ENCODE measurements around the gene GGA3. TPM values are rescaled to one million over a fixed set of nuclear protein-coding genes. Genes with fewer than 3 reads are reported as not detected.

The GGA3 gene
- polyA plus RNA-seq, 2 of the 4 experiments (the other 2 are of a cell fraction): 35.8 to 43.6 TPM

GRCh38 chr17:75267411-75268232 is 6.2 kb upstream of the GGA3 start (continued):
- no peak for TF ChIP-seq PBX3 (IDR thresholded peaks at IDR 0.05)
- TF ChIP-seq KDM1A (IDR thresholded peaks at IDR 0.05; ENCODE audit: low read depth): no peak
- no peak for TF ChIP-seq ATOH8 (CRISPR knock-in tag; IDR thresholded peaks at IDR 0.05; ENCODE audit: low read depth)
- TF ChIP-seq HDAC2 (IDR thresholded peaks at IDR 0.05): no peak
- TF ChIP-seq RFX5 (IDR thresholded peaks at IDR 0.05): no peak
- TF ChIP-seq TFCP2L1 (CRISPR knock-in tag; IDR thresholded peaks at IDR 0.05): no peak
- no peak for TF ChIP-seq KDM5A (IDR thresholded peaks at IDR 0.05)
- TF ChIP-seq ELK1 (IDR thresholded peaks at IDR 0.05; ENCODE audit: low read depth, low read length): no peak
- TF ChIP-seq POLR2A (IDR thresholded peaks at IDR 0.05; ENCODE audit: low read length): peak; percentile 7; the same call in 1 of the 2 replicates
- no peak for TF ChIP-seq FOSL2 (IDR thresholded peaks at IDR 0.05)
- TF ChIP-seq FOSL2 (CRISPR knock-in tag; IDR thresholded peaks at IDR 0.05): no peak

- WGBS (ENCODE audit: missing lambda C conversion rate): 83% methylated on average over 2 of the region's 2 CpGs
- peaks cover 27% of the 10 kb centered on the region for H3K4me1 ChIP-seq
- TF ChIP-seq CHD2 (IDR thresholded peaks at IDR 0.05; ENCODE audit: low read length, partially characterized antibody): no peak
- TF ChIP-seq HOXB5 (CRISPR knock-in tag; IDR thresholded peaks at IDR 0.05): no peak
- TF ChIP-seq HMGXB4 (CRISPR knock-in tag; IDR thresholded peaks at IDR 0.05; ENCODE audit: borderline replicate concordance): no peak
- no peak for TF ChIP-seq EHMT2 (IDR thresholded peaks at IDR 0.05; ENCODE audit: low read depth)
- TF ChIP-seq CBX2 (IDR thresholded peaks at IDR 0.05; ENCODE audit: borderline replicate concordance, low read depth): no peak
- no peak for TF ChIP-seq SMC3 (IDR thresholded peaks at IDR 0.05)
- no peak for DNase-seq (ENCODE audit: low read depth in 1 of 2, low spot score in 1 of 2)
- H3K4me3 ChIP-seq: no peak overlapping the region
- no peak overlapping the region for H3K27ac ChIP-seq
- FAIRE-seq: no peak
- H3K4me2 ChIP-seq: no peak overlapping the region
- CTCF ChIA-PET: interaction anchor here (0.6 to 8.4 kb wide), 8 partner anchors 15 to 153 kb away, joined by 3 to 110 read pairs (median 4); no protein-coding TSS in a partner anchor
- POLR2A ChIA-PET: interaction anchor here (0.9 kb wide), 1 partner anchor 138 kb away, joined by 3 read pairs; the partner anchor contains the start of gene GRB2
- no peak for ATAC-seq
- H3K9me3 ChIP-seq: no peaks in the 10 kb centered on the region
These were observed 5.7 kb upstream of the GGA3 start for GRCh38 chr17:75267153-75267410.

GRCh38 chr17:75266316-75267152 is 5.1 kb upstream of the GGA3 start:
- ATAC-seq (no peak), DNase-seq (ENCODE audit: low read depth in 1 of 2, low spot score in 1 of 2) (no peak), FAIRE-seq (no peak)
- Histone ChIP-seq H3K4me1 (peaks cover 25% of the 10 kb centered on the region), H3K4me2 (no peak overlapping the region), H3K4me3 (no peak overlapping the region), H3K9me3 (no peaks in the 10 kb centered on the region), H3K27ac (no peak overlapping the region)
- ChIA-PET CTCF (interaction anchor here (0.6 to 8.4 kb wide), 6 partner anchors 16 to 152 kb away, joined by 3 to 110 read pairs (median 5); no protein-coding TSS in a partner anchor), POLR2A (interaction anchor here (0.9 kb wide), 1 partner anchor 139 kb away, joined by 3 read pairs; the partner anchor contains the start of gene GRB2)
- 91% methylated on average over 13 of the region's 13 CpGs for WGBS (ENCODE audit: missing lambda C conversion rate)
- TF ChIP-seq CBX8 (IDR thresholded peaks at IDR 0.05) (no peak), ELK1 (IDR thresholded peaks at IDR 0.05; ENCODE audit: low read depth, low read length) (no peak), HES2 (IDR thresholded peaks at IDR 0.05) (no peak), KDM1A (IDR thresholded peaks at IDR 0.05; ENCODE audit: low read depth) (peak; percentile 93; the same call in 1 of the 2 replicates), ESRRA (IDR thresholded peaks at IDR 0.05; ENCODE audit: borderline replicate concordance, low read length) (no peak), HDAC2 (IDR thresholded peaks at IDR 0.05) (peak; percentile 61; the same call in 1 of the 2 replicates), CHD4 (IDR thresholded peaks at IDR 0.05; ENCODE audit: borderline replicate concordance) (0 out of 2 replicates have a peak, but pooled peaks have one; percentile 51)

Data from A549 (cell line).